AG08396 (cell line): Measurements from ENCODE around the gene TXNDC8.
"Not testable (repeated sequence)": the region's sequence is repeated elsewhere in the genome, so short reads cannot be mapped to it uniquely, and the experiment has no call there.

Experiments used
- DNase-seq: peaks from one replicate; pipeline ENCODE4 v3.0.0; 2012; ENCODE audit warnings: low spot score, mixed read lengths

TXNDC8 gene

GRCh38 chr9:110327716-110328115 is 9.9 kb downstream of the TXNDC8 start:
- DNase-seq = no peak

DNA sequence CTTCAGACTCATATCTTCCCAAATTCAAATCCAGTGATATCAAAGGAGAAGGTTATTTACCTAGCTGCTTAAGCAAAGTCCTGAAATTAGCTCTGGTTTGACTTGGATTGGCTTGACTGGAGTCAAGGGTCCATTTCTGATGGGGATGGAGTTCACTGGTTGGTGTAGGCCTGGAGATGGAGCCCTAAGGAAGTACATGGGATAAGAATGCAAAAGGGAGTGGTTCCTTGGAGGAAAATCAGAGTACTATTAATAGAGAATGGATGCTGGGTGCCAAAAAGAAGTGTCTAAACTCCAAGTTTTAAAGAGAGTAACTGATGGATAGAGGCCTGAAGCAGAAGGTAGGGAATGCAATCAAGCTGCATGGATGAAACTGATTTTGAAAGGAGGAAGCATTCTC is 13.8 kb downstream of the TXNDC8 start:
- DNase-seq = no peak

DNA sequence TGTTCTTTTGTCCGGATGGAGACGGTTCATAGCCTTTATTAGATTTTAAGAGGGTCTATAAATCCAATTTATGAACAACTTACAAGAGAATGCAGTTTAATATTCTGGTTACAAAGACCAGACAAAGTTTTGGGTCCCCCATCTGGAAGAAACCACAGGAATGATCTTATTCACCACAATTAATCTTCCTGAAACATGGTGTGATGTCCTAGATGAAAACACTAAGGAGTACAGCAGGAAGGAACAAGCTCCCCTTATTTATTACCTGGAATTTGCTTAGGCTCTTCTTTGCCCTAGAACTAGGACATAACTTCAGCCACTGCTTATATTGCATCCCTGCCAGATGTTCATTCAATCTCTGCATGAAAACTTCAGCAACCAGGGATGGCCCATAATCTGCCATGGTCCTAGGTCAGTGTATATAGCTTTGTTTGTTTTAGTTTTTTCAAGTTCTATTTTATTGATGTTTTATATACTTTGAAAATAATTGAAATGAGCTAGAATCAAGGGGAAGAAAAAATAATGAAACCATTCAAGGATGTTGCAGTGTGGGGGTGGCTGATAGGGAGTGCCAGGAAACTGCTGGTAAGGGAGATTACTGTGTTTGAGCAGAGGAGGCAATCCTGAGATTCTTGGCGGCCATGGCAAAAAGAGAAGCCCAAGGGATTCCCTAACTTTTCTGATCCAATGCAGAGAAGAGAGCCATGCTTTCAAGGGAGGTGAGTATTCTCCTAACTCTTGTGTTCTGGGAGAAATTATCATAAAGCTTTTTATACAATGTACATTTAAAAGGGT is 16.8 kb downstream of the TXNDC8 start:
- no peak for DNase-seq

DNA sequence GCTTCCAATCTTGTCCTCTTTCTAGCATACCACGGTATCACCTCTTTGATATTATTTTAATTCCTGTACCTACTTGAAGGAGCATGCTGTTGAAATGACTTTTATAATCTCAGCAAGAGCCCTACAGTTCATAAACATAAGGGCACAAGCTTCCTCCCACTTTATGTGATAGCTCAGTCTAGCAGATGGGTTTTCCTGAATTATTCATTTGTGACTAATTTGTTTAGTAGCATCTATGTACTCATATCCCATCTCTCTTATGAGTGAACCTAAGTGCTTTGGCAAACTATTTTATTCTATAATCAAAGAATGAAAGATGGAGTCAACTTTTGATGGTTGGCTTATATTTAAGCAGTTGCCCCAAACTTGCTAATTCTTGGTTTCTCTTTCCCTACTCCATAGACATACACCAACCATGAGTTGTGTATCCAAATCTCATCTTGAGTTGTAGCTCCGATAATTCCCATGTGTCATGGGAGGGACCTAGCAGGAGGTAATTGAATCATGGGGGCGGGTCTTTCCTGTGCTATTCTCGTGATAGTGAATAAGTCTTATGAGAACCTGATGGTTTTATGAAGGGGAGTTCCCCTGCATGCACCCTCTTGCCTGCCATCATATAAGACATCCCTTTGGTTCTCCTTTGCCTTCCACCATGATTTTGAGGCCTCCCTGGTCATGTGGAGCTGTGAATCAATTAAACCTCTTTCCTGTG is 17.7 kb downstream of the TXNDC8 start:
- DNase-seq = no peak

GRCh38 chr9:110317911-110318310 is 19.8 kb downstream of the TXNDC8 start:
- no peak for DNase-seq

- no peak for DNase-seq
These were observed 21.2 kb downstream of the TXNDC8 start for GRCh38 chr9:110316261-110317075.

- not testable (repeated sequence) for DNase-seq
These were observed 25.7 kb downstream of the TXNDC8 start for GRCh38 chr9:110311978-110312377.

GRCh38 chr9:110309681-110310080 is 28.0 kb downstream of the TXNDC8 start:
- no peak for DNase-seq

GRCh38 chr9:110308633-110309038 is 29.0 kb downstream of the TXNDC8 start:
- no peak for DNase-seq

- DNase-seq = no peak
These were observed 30.5 kb downstream of the TXNDC8 start for GRCh38 chr9:110307191-110307590.

DNA sequence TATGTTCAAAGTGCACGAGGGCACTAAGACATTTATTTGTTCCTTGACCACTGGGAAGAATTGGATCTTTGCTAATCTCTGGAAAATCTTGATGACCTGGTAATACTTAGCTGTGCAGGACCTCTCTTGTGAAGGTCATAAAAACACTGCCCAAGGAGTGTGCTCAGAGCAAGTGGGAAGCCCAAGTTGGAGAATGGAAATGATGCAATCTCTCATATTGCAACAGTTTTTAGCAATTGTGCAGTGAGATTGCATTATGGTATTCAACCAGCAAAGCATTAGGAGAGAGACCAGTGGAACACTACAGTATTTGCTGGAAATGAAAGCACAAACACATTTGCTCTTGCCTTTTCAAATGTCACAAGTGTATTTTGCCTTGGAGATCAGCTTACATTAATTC is 34.5 kb downstream of the TXNDC8 start:
- DNase-seq = peak; percentile 25

- no peak for DNase-seq
These were observed 39.5 kb downstream of the TXNDC8 start for GRCh38 chr9:110298043-110298605.

GRCh38 chr9:110293248-110293647 is 44.4 kb downstream of the TXNDC8 start:
- no peak for DNase-seq

DNA sequence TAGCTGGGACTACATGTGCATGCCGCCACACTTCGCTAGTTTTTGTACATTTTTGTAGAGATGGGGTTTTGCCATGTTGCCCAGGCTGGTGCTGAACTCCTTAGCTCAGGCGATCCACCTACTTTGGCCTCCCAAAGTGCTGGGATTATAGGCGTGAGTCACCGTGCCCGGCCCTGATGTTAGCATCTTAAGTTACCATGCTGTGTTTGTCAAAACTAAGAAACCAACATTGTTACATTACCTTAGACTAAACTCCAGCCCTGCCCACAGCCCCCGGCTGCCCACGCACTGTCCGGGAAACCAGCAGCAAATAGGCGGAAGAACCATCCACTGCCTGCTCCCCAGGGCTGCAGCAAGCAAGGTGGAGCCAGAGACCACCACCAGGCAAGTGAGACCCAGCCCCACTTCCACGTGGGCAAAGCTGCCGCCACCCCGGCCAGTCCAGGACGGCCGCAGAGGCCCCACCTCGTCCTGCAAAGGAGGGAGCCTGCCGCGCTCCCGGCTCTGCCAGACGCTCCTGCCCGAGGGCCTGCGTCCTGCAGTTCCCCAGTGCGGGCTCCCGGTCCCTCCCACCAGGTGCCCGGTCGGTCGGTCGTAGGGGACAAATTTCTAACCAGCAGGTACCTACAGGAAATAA is 45.6 kb downstream of the TXNDC8 start:
- no peak for DNase-seq

- DNase-seq = no peak
These were observed 47.7 kb downstream of the TXNDC8 start for GRCh38 chr9:110290001-110290400.

DNA sequence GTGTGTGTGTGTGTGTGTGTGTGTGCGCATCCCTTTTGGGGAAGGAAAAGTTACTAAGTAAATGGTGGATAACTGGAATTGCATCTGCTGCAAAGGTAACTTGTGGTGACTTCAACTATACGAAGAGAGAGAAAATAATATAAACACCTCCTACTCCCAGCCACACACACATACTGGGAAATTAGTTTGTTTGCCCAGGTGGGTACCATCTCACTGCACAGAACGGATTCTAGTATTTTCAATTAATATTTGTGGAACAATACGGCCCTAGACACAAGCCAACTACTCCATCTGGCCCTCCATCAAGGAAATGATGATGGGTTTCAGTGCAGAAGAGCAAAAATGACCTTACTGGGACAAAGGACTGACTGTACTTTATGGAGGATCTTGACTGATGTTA is 49.2 kb downstream of the TXNDC8 start:
- no peak for DNase-seq

DNA sequence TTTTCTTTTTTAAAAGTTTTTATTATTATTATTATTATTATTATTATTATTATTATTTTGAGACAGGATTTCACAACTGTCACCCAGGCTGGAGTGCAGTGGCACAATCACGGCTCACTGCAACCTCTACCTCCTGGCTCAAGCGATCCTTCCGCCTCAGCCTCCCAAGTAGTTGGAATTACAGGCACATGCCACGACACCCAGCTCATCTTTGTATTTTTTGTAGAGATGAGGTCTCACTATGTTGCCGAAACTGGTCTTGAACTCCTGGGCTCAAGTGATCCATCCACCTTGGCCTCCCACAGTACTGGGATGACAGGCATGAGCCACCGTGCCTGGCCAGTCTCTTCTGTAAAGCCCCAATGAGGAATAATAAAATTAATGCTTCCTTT is 50.4 kb downstream of the TXNDC8 start:
- DNase-seq = no peak

GRCh38 chr9:110284211-110284844 is 53.3 kb downstream of the TXNDC8 start:
- DNase-seq = no peak

- no peak for DNase-seq
These were observed 53.9 kb downstream of the TXNDC8 start for GRCh38 chr9:110283751-110284150.

GRCh38 chr9:110282739-110283081 is 55.0 kb downstream of the TXNDC8 start:
- no peak for DNase-seq

DNA sequence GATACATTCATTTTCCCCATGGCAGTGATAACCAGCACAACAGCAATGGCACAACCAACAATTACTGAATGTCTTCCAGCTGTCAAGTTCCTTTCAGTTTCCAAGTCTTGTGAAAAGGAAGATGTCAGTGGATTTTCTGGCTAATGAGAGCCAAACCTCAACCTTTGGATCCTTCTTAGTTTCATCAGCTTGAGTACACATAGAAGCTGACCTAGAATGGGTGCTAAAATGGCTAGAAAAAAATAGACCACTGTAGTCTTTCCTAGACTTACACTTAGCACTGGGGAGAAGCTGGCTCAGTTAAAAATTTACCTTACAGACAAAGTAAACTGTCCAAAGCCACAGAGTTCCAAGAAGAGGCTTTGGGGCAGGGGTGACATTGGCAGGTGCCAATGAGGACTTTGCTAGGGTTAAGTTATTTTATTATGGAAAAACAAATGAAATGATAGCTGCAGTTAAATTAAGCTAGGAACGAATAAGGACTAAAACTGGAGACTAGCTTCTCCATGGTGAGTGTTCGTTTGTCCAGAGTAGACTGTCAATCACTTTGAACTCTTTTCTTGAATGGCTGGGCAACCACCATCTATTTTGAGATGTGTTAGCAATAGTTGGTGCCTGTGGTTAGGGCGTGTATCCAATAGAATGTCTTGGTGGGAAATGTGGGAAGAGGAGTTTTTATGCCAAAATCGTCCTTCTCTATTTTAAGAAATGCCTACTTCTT is 55.5 kb downstream of the TXNDC8 start:
- peak; percentile 29 for DNase-seq
